Gastroesophageal sphincter (tissue), 4 donors: ENCODE data around the gene HPF1. TPM values are rescaled to one million over a fixed set of nuclear protein-coding genes. Genes with fewer than 3 reads are reported as not detected.

ENCODE experiments used
- ATAC-seq: fragments of 150-250 bp; one replicate; pipeline ENCODE4 v1.9.1; 2016; ENCODE audit warnings: mild to moderate bottlenecking, moderate library complexity
- H3K27ac ChIP-seq, 4 donors: fragments of 200-600 bp; sonication (generic) in 3 of 4; 1 replicate in 3 of 4; 2 replicates in 1 of 4; pipeline ENCODE4 v1.5.1; 2016 to 2019
- H3K27me3 ChIP-seq: fragments of 200-600 bp; sonication (generic); one replicate; pipeline ENCODE4 v1.5.1; 2019
- H3K36me3 ChIP-seq, 2 donors: fragments of 200-600 bp; sonication (generic); one replicate each; pipeline ENCODE4 v1.5.1; 2019; ENCODE audit warnings: control low read depth in 1 of 2
- H3K4me1 ChIP-seq, 3 donors: fragments of 200-600 bp; sonication (generic); 1 replicate in 2 of 3; 2 replicates in 1 of 3; pipeline ENCODE4 v1.5.1; 2016 to 2019; ENCODE audit warnings: control low read depth in 2 of 3
- H3K4me3 ChIP-seq, 2 donors: fragments of 200-600 bp; sonication (generic); one replicate each; pipeline ENCODE4 v1.5.1; 2019; ENCODE audit warnings: mild to moderate bottlenecking in 1 of 2, moderate library complexity in 1 of 2
- H3K9me3 ChIP-seq, 3 donors: fragments of 200-600 bp; sonication (generic); one replicate each; pipeline ENCODE4 v1.5.1; 2017 to 2019; ENCODE audit warnings: control low read depth in 2 of 3
- EP300 ChIP-seq: sonication (generic); formaldehyde crosslinking; IDR thresholded peaks from one replicate; pipeline ENCODE4 v1.6.1; 2017; ENCODE audit warnings: antibody characterized with exemption, mild to moderate bottlenecking
- POLR2A ChIP-seq, 2 donors: fragments of 450-650 bp; IDR thresholded peaks; one replicate each; pipeline ENCODE4 v1.6.1; 2017; ENCODE audit warnings: antibody characterized with exemption in 2 of 2, mild to moderate bottlenecking in 2 of 2, moderate library complexity in 1 of 2
- POLR2AphosphoS5 ChIP-seq: sonication (generic); formaldehyde crosslinking; IDR thresholded peaks from one replicate; pipeline ENCODE4 v1.6.1; 2017; ENCODE audit warnings: antibody characterized with exemption
- WGBS, 2 donors: methylation state at CpG; one replicate each; pipeline ENCODE4 v1.1.5; 2018; ENCODE audit warnings: low coverage in 1 of 2; 5-methylcytosine and 5-hydroxymethylcytosine counted together
- total RNA-seq, 4 donors: library from RNA; depleted of rRNA; stranded (reverse); fragments of >200 nt; gene quantifications; one replicate each; pipeline ENCODE4 v1.1.0, GENCODE V29; 2016
- TF ChIP-seq, protein P1 (sequence below), 4 experiments: fragments of 200-600 bp in 2 of 4; fragments of 450-650 bp in 2 of 4; sonication (generic) in 1 of 4; IDR thresholded peaks; one replicate each; pipeline ENCODE4 v1.5.1; 2017 to 2019; ENCODE audit warnings: antibody characterized with exemption in 4 of 4, mild to moderate bottlenecking in 2 of 4, moderate library complexity in 2 of 4

HPF1 gene
- total RNA-seq, 4 donors from 2014 or later: 20.8 to 32.6 (median 25.6) TPM

DNA sequence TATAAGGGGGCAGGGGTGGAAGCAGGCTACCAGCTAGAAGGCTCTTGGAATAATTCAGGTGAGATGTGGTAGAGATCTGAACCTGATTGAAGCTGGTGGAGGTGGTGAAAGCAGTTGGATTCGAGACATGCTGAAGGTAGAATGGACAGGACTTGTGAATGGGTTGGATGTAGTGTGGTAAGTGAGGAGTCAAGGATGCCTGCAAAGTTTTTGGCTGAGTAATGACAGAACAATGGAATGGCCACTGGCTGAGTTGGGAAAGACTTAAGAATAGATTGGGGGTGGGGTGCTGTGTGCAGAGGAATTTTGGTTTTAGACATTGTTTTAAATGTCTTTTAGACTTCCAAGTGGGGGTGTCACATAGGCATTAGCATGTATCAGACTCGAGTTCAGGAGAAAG is 33.5 kb downstream of the HPF1 start:
- ATAC-seq: no peak
- H3K9me3 ChIP-seq: no peaks in the 10 kb centered on the region
- peaks cover 0 to 40% of the 10 kb centered on the region in 2 donors for H3K36me3 ChIP-seq
- no peak overlapping the region for H3K27ac ChIP-seq
- WGBS, 2 donors: 83 to 88% methylated on average over 2 of the region's 2 CpGs
- H3K4me1 ChIP-seq: no peaks in the 10 kb centered on the region
- H3K4me3 ChIP-seq: no peak overlapping the region
- no peaks in the 10 kb centered on the region for H3K27me3 ChIP-seq
- TF ChIP-seq EP300 (no peak), POLR2AphosphoS5 (no peak), POLR2A (IDR thresholded peaks at IDR 0.05) (no peak)
- TF ChIP-seq, protein P1, sequence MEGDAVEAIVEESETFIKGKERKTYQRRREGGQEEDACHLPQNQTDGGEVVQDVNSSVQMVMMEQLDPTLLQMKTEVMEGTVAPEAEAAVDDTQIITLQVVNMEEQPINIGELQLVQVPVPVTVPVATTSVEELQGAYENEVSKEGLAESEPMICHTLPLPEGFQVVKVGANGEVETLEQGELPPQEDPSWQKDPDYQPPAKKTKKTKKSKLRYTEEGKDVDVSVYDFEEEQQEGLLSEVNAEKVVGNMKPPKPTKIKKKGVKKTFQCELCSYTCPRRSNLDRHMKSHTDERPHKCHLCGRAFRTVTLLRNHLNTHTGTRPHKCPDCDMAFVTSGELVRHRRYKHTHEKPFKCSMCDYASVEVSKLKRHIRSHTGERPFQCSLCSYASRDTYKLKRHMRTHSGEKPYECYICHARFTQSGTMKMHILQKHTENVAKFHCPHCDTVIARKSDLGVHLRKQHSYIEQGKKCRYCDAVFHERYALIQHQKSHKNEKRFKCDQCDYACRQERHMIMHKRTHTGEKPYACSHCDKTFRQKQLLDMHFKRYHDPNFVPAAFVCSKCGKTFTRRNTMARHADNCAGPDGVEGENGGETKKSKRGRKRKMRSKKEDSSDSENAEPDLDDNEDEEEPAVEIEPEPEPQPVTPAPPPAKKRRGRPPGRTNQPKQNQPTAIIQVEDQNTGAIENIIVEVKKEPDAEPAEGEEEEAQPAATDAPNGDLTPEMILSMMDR (IDR thresholded peaks at IDR 0.05): no peak

DNA sequence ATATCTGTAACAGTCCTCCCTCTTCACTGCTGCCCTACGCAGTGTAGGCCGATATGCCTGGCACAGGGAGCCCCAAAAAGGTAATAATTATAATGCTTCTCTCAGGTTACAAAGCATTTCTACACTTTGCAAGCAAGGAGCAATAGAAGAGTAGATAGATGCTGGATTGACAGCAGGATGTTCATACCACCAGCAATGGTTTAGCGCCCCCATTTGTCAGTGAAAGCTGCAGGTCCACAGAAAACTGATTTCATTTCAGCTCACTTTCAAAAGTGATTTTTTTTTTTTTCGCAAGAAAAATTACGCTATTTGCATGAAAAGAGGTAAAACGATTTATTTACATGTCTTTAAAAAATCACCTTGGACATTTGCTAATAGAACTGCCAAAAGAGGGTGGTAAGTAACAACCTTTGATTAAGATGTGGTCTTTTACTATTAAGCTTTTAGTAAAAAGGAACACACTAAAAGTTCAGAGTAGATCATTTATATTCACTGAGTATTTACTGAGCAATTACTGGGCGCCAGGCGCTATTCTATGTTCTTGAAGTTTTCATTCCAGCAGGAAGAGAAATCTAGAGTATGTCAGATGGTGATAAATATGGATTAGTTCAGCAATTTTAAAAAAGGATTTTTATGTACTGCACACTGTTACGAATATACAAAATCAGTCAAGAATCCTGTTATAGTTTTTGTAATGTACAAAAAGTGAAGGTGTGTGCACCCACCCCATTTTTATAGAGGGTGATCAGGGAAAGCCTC is 34.4 kb downstream of the HPF1 start:
- Histone ChIP-seq H3K4me3 (no peak overlapping the region), H3K9me3 (no peaks in the 10 kb centered on the region), H3K27me3 (no peaks in the 10 kb centered on the region), H3K36me3 (peaks cover 0 to 39% of the 10 kb centered on the region in 2 donors), H3K27ac (no peak overlapping the region), H3K4me1 (no peaks in the 10 kb centered on the region)
- WGBS, 2 donors: 78 to 86% methylated on average over 8 to 9 of the region's 9 CpGs
- no peak for ATAC-seq
- TF ChIP-seq POLR2A (IDR thresholded peaks at IDR 0.05) (no peak), POLR2AphosphoS5 (no peak)
- TF ChIP-seq, protein P1 (IDR thresholded peaks at IDR 0.05): peak in 1 of 4 experiments; percentile 20

DNA sequence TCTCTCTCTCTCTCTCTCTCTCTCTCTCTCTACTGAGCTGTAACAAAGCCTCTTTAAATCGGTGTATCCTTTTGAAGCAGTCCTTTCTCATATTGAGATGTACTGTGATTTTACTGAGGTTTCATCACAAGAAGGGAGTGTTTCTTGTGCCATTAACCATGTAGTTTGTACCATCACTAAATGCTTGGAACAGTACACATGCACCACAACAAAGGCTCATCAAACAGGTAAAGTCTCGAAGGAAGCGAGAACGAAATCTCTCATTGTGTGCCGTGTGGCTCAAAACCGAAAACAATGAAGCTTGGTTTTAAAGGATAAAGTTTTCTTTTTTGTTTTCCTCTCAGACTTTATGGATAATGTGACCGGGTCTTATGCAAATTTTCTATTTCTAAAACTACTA is 37.2 kb downstream of the HPF1 start:
- no peak overlapping the region for H3K27ac ChIP-seq
- H3K4me1 ChIP-seq: no peaks in the 10 kb centered on the region
- H3K36me3 ChIP-seq: peaks cover 0 to 39% of the 10 kb centered on the region in 2 donors
- WGBS, 2 donors: 90 to 96% methylated on average over 6 to 7 of the region's 7 CpGs
- ATAC-seq: no peak
- H3K9me3 ChIP-seq: no peaks in the 10 kb centered on the region
- no peak overlapping the region for H3K4me3 ChIP-seq
- TF ChIP-seq EP300: no peak
- TF ChIP-seq, protein P1 (IDR thresholded peaks at IDR 0.05): no peak
- no peak for TF ChIP-seq POLR2AphosphoS5
- no peak for TF ChIP-seq POLR2A (IDR thresholded peaks at IDR 0.05)
- H3K27me3 ChIP-seq: no peaks in the 10 kb centered on the region

- Histone ChIP-seq H3K9me3 (no peaks in the 10 kb centered on the region), H3K36me3 (peaks cover 4 to 54% of the 10 kb centered on the region in 2 donors), H3K4me3 (no peak overlapping the region), H3K4me1 (no peaks in the 10 kb centered on the region), H3K27me3 (no peaks in the 10 kb centered on the region), H3K27ac (no peak overlapping the region)
- TF ChIP-seq POLR2A (IDR thresholded peaks at IDR 0.05) (no peak), EP300 (no peak), POLR2AphosphoS5 (no peak)
- TF ChIP-seq, protein P1 (IDR thresholded peaks at IDR 0.05): no peak
- no peak for ATAC-seq
- 82 to 93% methylated on average over 1 of the region's 1 CpG for WGBS, 2 donors
Observed at GRCh38 chr4:169716677-169717076, 41.1 kb downstream of the HPF1 start.

DNA sequence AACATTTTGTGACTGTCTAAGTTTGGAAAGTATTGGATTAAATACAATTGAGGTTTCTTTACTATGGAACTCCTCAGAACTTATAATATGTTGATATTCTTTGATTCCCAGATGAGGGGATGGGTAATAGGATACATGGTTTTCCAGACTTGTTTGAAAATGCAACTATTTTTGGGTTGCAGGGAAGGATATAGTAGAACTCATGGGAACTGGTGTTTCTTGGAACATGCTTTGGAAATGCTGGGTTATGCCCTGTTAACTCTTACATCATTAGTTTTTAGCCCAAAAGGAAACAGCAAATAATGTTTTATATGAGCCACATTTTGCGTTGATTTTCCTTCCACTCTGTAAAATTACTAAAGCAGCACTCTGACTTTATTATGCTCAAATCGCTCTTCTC is 41.9 kb downstream of the HPF1 start:
- Histone ChIP-seq H3K4me3 (no peak overlapping the region), H3K4me1 (no peaks in the 10 kb centered on the region), H3K9me3 (no peaks in the 10 kb centered on the region), H3K27ac (no peak overlapping the region), H3K27me3 (no peaks in the 10 kb centered on the region), H3K36me3 (peaks cover 4 to 49% of the 10 kb centered on the region in 2 donors)
- ATAC-seq: no peak
- no peak for TF ChIP-seq POLR2A (IDR thresholded peaks at IDR 0.05)
- no peak for TF ChIP-seq EP300
- TF ChIP-seq, protein P1 (IDR thresholded peaks at IDR 0.05): no peak
- no peak for TF ChIP-seq POLR2AphosphoS5
- WGBS, 2 donors: 70 to 91% methylated on average over 2 of the region's 2 CpGs
